ENCODE results near the gene CIBAR2.

Gene CIBAR2

GRCh38 chr16:85145734-85146531 lies 33.7 kb upstream of the CIBAR2 start:
- DNase-seq (ENCODE audit: insufficient read length, low spot score) = no peak
- no peak for TF ChIP-seq POU2F2 (IDR thresholded peaks at IDR 0.05; ENCODE audit: low read depth, low read length)
- TF ChIP-seq SPI1 (IDR thresholded peaks at IDR 0.05; ENCODE audit: low read depth, low read length) = no peak
- TF ChIP-seq TAF1 (IDR thresholded peaks at IDR 0.05; ENCODE audit: low read depth, low read length) = no peak
- TF ChIP-seq POLR2AphosphoS5 (IDR thresholded peaks at IDR 0.05; ENCODE audit: low read depth, low read length) = no peak
- no peak for TF ChIP-seq PAX5 (IDR thresholded peaks at IDR 0.05; ENCODE audit: insufficient read depth, low read length, severe bottlenecking)
- TF ChIP-seq POLR2A (IDR thresholded peaks at IDR 0.05; ENCODE audit: low read depth, low read length) = no peak
- FAIRE-seq = no peak

GRCh38 chr16:85145188-85145587 lies 32.9 kb upstream of the CIBAR2 start:
- FAIRE-seq = no peak
- no peak for TF ChIP-seq SPI1 (IDR thresholded peaks at IDR 0.05; ENCODE audit: low read depth, low read length)
- no peak for TF ChIP-seq POLR2AphosphoS5 (IDR thresholded peaks at IDR 0.05; ENCODE audit: low read depth, low read length)
- TF ChIP-seq POU2F2 (IDR thresholded peaks at IDR 0.05; ENCODE audit: low read depth, low read length) = no peak
- TF ChIP-seq PAX5 (IDR thresholded peaks at IDR 0.05; ENCODE audit: insufficient read depth, low read length, severe bottlenecking) = no peak
- TF ChIP-seq TAF1 (IDR thresholded peaks at IDR 0.05; ENCODE audit: low read depth, low read length) = no peak
- no peak for DNase-seq (ENCODE audit: insufficient read length, low spot score)

DNA sequence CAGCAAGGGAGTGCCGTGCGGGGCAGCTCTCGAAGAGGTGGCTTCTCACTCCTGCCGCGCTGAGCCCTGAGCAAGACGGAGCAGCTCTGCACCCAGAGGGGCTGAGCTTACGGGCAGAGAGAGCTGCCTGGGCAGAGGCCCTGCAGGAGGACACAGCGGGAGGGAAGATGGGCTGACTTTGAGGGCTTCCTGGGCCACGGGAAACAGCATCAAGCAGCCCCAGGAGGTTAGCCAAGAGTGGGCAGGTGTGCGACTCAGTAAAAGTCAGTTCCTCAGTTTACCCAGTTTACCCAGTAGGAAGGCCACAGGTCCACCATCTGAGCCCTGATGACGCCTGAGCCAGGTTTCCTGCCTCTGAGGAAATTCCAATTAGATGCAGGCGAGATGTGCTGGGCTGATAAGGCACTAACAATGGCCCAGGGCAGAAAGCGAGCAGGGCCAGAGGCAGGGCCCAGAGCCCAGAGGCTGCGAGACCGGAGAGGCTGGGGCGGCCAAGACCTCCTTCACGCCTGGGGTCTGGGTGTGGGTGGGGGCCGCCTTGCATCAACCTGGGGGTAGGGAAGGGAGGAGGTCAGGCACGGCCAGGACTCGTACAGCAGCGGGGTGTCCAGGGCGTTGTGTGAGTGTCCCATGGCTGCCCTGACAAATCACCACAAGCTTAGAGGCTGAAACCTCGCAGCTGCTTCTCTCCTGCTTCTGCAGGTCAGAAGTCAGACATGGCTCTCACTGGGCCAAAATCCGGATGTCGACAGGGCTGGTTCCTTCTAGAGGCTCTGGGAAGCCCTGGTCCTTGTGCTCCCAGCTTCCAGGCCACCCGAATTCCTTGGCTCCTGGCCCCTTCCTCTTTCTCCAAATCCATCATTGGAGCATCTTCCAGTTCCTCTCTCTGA lies 32.0 kb upstream of the CIBAR2 start:
- no peak for DNase-seq (ENCODE audit: insufficient read length, low spot score)
- TF ChIP-seq SPI1 (IDR thresholded peaks at IDR 0.05; ENCODE audit: low read depth, low read length) = no peak
- no peak for TF ChIP-seq POLR2A (IDR thresholded peaks at IDR 0.05; ENCODE audit: low read depth, low read length)
- no peak for TF ChIP-seq POU2F2 (IDR thresholded peaks at IDR 0.05; ENCODE audit: low read depth, low read length)
- no peak for TF ChIP-seq POLR2AphosphoS5 (IDR thresholded peaks at IDR 0.05; ENCODE audit: low read depth, low read length)
- no peak for TF ChIP-seq PAX5 (IDR thresholded peaks at IDR 0.05; ENCODE audit: insufficient read depth, low read length, severe bottlenecking)
- no peak for TF ChIP-seq TAF1 (IDR thresholded peaks at IDR 0.05; ENCODE audit: low read depth, low read length)
- no peak for FAIRE-seq

- no peak for DNase-seq (ENCODE audit: insufficient read length, low spot score)
- FAIRE-seq = no peak
- no peak for TF ChIP-seq POLR2A (IDR thresholded peaks at IDR 0.05; ENCODE audit: low read depth, low read length)
- TF ChIP-seq SPI1 (IDR thresholded peaks at IDR 0.05; ENCODE audit: low read depth, low read length) = no peak
- no peak for TF ChIP-seq POU2F2 (IDR thresholded peaks at IDR 0.05; ENCODE audit: low read depth, low read length)
- TF ChIP-seq POLR2AphosphoS5 (IDR thresholded peaks at IDR 0.05; ENCODE audit: low read depth, low read length) = no peak
- TF ChIP-seq TAF1 (IDR thresholded peaks at IDR 0.05; ENCODE audit: low read depth, low read length) = no peak
- no peak for TF ChIP-seq PAX5 (IDR thresholded peaks at IDR 0.05; ENCODE audit: insufficient read depth, low read length, severe bottlenecking)
Observed at GRCh38 chr16:85142771-85143211, 30.5 kb upstream of the CIBAR2 start.

DNA sequence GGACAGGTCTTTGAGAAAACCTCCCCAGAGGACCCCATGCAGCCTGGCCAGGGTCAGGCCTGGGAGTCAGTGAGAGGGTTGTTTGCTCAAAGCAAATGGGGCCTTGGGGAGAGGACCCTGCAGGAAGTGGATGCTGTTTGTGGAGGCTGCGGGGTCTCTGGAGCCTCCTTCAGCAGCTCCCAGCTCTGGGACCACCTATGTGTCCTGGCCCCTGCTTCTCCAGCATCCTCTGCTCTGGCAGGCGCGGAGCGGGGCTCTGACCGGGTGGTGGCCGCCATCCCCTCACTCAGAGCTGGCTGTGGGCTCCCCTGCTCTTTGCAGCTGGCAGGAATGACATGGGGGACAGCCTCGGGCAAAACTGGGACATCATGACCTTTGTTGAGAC lies 29.8 kb upstream of the CIBAR2 start:
- TF ChIP-seq POLR2A (IDR thresholded peaks at IDR 0.05; ENCODE audit: low read depth, low read length) (no peak), TAF1 (IDR thresholded peaks at IDR 0.05; ENCODE audit: low read depth, low read length) (no peak), POLR2AphosphoS5 (IDR thresholded peaks at IDR 0.05; ENCODE audit: low read depth, low read length) (no peak), POU2F2 (IDR thresholded peaks at IDR 0.05; ENCODE audit: low read depth, low read length) (no peak), SPI1 (IDR thresholded peaks at IDR 0.05; ENCODE audit: low read depth, low read length) (no peak), PAX5 (IDR thresholded peaks at IDR 0.05; ENCODE audit: insufficient read depth, low read length, severe bottlenecking) (no peak)
- DNase-seq (ENCODE audit: insufficient read length, low spot score) = no peak
- FAIRE-seq = no peak

- no peak for TF ChIP-seq POU2F2 (IDR thresholded peaks at IDR 0.05; ENCODE audit: low read depth, low read length)
- TF ChIP-seq POLR2AphosphoS5 (IDR thresholded peaks at IDR 0.05; ENCODE audit: low read depth, low read length) = no peak
- TF ChIP-seq TAF1 (IDR thresholded peaks at IDR 0.05; ENCODE audit: low read depth, low read length) = no peak
- no peak for TF ChIP-seq POLR2A (IDR thresholded peaks at IDR 0.05; ENCODE audit: low read depth, low read length)
- TF ChIP-seq PAX5 (IDR thresholded peaks at IDR 0.05; ENCODE audit: insufficient read depth, low read length, severe bottlenecking) = no peak
- no peak for TF ChIP-seq SPI1 (IDR thresholded peaks at IDR 0.05; ENCODE audit: low read depth, low read length)
- FAIRE-seq = no peak
- no peak for DNase-seq (ENCODE audit: insufficient read length, low spot score)
Observed at GRCh38 chr16:85141491-85142128, 29.3 kb upstream of the CIBAR2 start.

GRCh38 chr16:85140455-85141012 lies 28.3 kb upstream of the CIBAR2 start:
- TF ChIP-seq PAX5 (IDR thresholded peaks at IDR 0.05; ENCODE audit: insufficient read depth, low read length, severe bottlenecking) (no peak), POU2F2 (IDR thresholded peaks at IDR 0.05; ENCODE audit: low read depth, low read length) (no peak), TAF1 (IDR thresholded peaks at IDR 0.05; ENCODE audit: low read depth, low read length) (no peak), SPI1 (IDR thresholded peaks at IDR 0.05; ENCODE audit: low read depth, low read length) (no peak), POLR2AphosphoS5 (IDR thresholded peaks at IDR 0.05; ENCODE audit: low read depth, low read length) (no peak), POLR2A (IDR thresholded peaks at IDR 0.05; ENCODE audit: low read depth, low read length) (no peak)
- DNase-seq (ENCODE audit: insufficient read length, low spot score) = no peak
- no peak for FAIRE-seq

GRCh38 chr16:85139881-85140339 lies 27.6 kb upstream of the CIBAR2 start:
- FAIRE-seq (no peak), DNase-seq (ENCODE audit: insufficient read length, low spot score) (no peak)
- TF ChIP-seq POU2F2 (IDR thresholded peaks at IDR 0.05; ENCODE audit: low read depth, low read length) (0 out of 2 replicates have a peak, but pooled peaks have one; percentile 20), POLR2AphosphoS5 (IDR thresholded peaks at IDR 0.05; ENCODE audit: low read depth, low read length) (no peak)
